NT2/D1 (cell line): ENCODE data around the gene FAM89B.

Source experiments
- DNase-seq: peaks from one replicate; pipeline ENCODE4 v3.0.0-alpha.2; 2011; ENCODE audit warnings: low read depth, low spot score
- H3K27me3 ChIP-seq: 2 replicates; pipeline ENCODE4 v1.6.0; 2011; ENCODE audit warnings: mild to moderate bottlenecking; ENCODE audit not compliant: insufficient read length, insufficient read depth
- H3K36me3 ChIP-seq: 2 replicates; pipeline ENCODE4 v1.6.1; 2011; ENCODE audit warnings: mild to moderate bottlenecking, low read length, mixed read lengths; ENCODE audit not compliant: insufficient read depth, insufficient read length
- H3K4me1 ChIP-seq: 2 replicates; pipeline ENCODE4 v1.5.1; 2011; ENCODE audit not compliant: insufficient read depth, insufficient read length
- H3K4me3 ChIP-seq: 2 replicates; pipeline ENCODE4 v1.5.1; 2011; ENCODE audit warnings: low read depth; ENCODE audit not compliant: insufficient read length
- H3K9ac ChIP-seq: 2 replicates; pipeline ENCODE4 v1.6.0; 2011; ENCODE audit warnings: low read depth; ENCODE audit not compliant: insufficient read length
- H3K9me3 ChIP-seq: 2 replicates; pipeline ENCODE4 v1.5.1; 2011; ENCODE audit warnings: mild to moderate bottlenecking, low read length; ENCODE audit not compliant: insufficient read depth
- SUZ12 ChIP-seq: IDR thresholded peaks from 2 replicates; pipeline ENCODE4 v1.6.1; 2011; ENCODE audit not compliant: insufficient read length, insufficient read depth; ENCODE audit errors: extremely low read depth
- YY1 ChIP-seq: IDR thresholded peaks from 2 replicates; pipeline ENCODE4 v1.6.1; 2011; ENCODE audit not compliant: insufficient read length, insufficient read depth
- ZNF274 ChIP-seq: IDR thresholded peaks from 2 replicates; pipeline ENCODE4 v1.6.1; 2011; ENCODE audit warnings: mild to moderate bottlenecking, low read depth, low read length

The FAM89B gene

GRCh38 chr11:65607614-65608426, 35.5 kb downstream of the FAM89B start:
- Histone ChIP-seq H3K9me3 (no peaks in the 10 kb centered on the region), H3K27me3 (no peaks in the 10 kb centered on the region), H3K4me1 (peaks cover 34% of the 10 kb centered on the region), H3K36me3 (peaks cover 85% of the 10 kb centered on the region), H3K9ac (peak overlapping the region; percentile 72), H3K4me3 (peak overlapping the region; percentile 3)
- TF ChIP-seq YY1 (no peak), ZNF274 (no peak), SUZ12 (no peak)
- no peak for DNase-seq

GRCh38 chr11:65609229-65609628, 36.9 kb downstream of the FAM89B start:
- H3K36me3 ChIP-seq, result peaks cover 77% of the 10 kb centered on the region

GRCh38 chr11:65609665-65610064, 37.3 kb downstream of the FAM89B start:
- Histone ChIP-seq H3K36me3 (peaks cover 73% of the 10 kb centered on the region), H3K9me3 (no peaks in the 10 kb centered on the region), H3K27me3 (no peaks in the 10 kb centered on the region), H3K4me3 (no peak overlapping the region), H3K4me1 (peaks cover 41% of the 10 kb centered on the region), H3K9ac (no peak overlapping the region)
- TF ChIP-seq YY1 (no peak), ZNF274 (no peak), SUZ12 (no peak)
- DNase-seq, result no peak

More at GRCh38 chr11:65609229-65609628, 36.9 kb downstream of the FAM89B start:
- Histone ChIP-seq H3K27me3 (no peaks in the 10 kb centered on the region), H3K9me3 (no peaks in the 10 kb centered on the region), H3K4me1 (peaks cover 41% of the 10 kb centered on the region), H3K4me3 (no peak overlapping the region), H3K9ac (no peak overlapping the region)
- TF ChIP-seq SUZ12, result no peak
- TF ChIP-seq YY1, result no peak
- TF ChIP-seq ZNF274, result no peak
- DNase-seq, result no peak

- H3K9me3 ChIP-seq, result no peaks in the 10 kb centered on the region
- H3K36me3 ChIP-seq, result peaks cover 65% of the 10 kb centered on the region
- no peak overlapping the region for H3K4me3 ChIP-seq
- TF ChIP-seq SUZ12 (no peak), YY1 (no peak), ZNF274 (no peak)
- H3K4me1 ChIP-seq, result peaks cover 41% of the 10 kb centered on the region
- no peaks in the 10 kb centered on the region for H3K27me3 ChIP-seq
- no peak overlapping the region for H3K9ac ChIP-seq
- no peak for DNase-seq
Observed at GRCh38 chr11:65610404-65610803, 38.1 kb downstream of the FAM89B start.

GRCh38 chr11:65611028-65611757, 38.9 kb downstream of the FAM89B start:
- peak overlapping the region; percentile 63 for H3K9ac ChIP-seq
- TF ChIP-seq ZNF274 (no peak), YY1 (no peak), SUZ12 (no peak)
- H3K9me3 ChIP-seq, result no peaks in the 10 kb centered on the region
- no peak for DNase-seq
- peaks cover 37% of the 10 kb centered on the region for H3K4me1 ChIP-seq
- H3K36me3 ChIP-seq, result peaks cover 58% of the 10 kb centered on the region
- H3K4me3 ChIP-seq, result no peak overlapping the region
- no peaks in the 10 kb centered on the region for H3K27me3 ChIP-seq

GRCh38 chr11:65611758-65612603, 39.6 kb downstream of the FAM89B start:
- H3K4me3 ChIP-seq, result no peak overlapping the region
- TF ChIP-seq SUZ12 (no peak), YY1 (no peak), ZNF274 (no peak)

GRCh38 chr11:65612691-65613090, 40.4 kb downstream of the FAM89B start:
- Histone ChIP-seq H3K27me3 (no peaks in the 10 kb centered on the region), H3K36me3 (peaks cover 66% of the 10 kb centered on the region), H3K4me1 (peaks cover 38% of the 10 kb centered on the region), H3K4me3 (peak overlapping the region; percentile 94), H3K9me3 (no peaks in the 10 kb centered on the region), H3K9ac (peak overlapping the region; percentile 74)
- no peak for TF ChIP-seq YY1
- no peak for TF ChIP-seq ZNF274
- TF ChIP-seq SUZ12, result no peak
- no peak for DNase-seq

More at GRCh38 chr11:65611758-65612603, 39.6 kb downstream of the FAM89B start:
- no peaks in the 10 kb centered on the region for H3K9me3 ChIP-seq
- H3K36me3 ChIP-seq, result peaks cover 61% of the 10 kb centered on the region
- H3K27me3 ChIP-seq, result no peaks in the 10 kb centered on the region
- no peak for DNase-seq
- peaks cover 36% of the 10 kb centered on the region for H3K4me1 ChIP-seq
- peak overlapping the region; percentile 63 for H3K9ac ChIP-seq
